HCT116 (cell line): ENCODE measurements around the gene CERS3. TPM values are rescaled to one million over a fixed set of nuclear protein-coding genes. Genes with fewer than 3 reads are reported as not detected.

Experiments
- ATAC-seq: fragments of 200-7000 bp; cut with Tn5 transposase; 2 replicates; pipeline ENCODE4 v1.9.1; 2020; ENCODE audit warnings: mild to moderate bottlenecking, moderate library complexity
- BruUV-seq: library from RNA; stranded (reverse); fragments of 400-500 nt; replicated peaks from 2 replicates; lab custom pipeline; 2021; lab: Mats Ljungman, UMichigan
- CTCF ChIA-PET: fragments of 300-600 bp; sonication (Branson Sonifier 250); formaldehyde crosslinking; loops from one replicate; lab custom pipeline; 2021; ENCODE audit warnings: antibody characterized with exemption; lab: Charles Lee
- POLR2A ChIA-PET: fragments of 300-600, 350-600 bp; sonication (Branson Sonifier 250); formaldehyde crosslinking; loops from one replicate; lab custom pipeline; 2021; ENCODE audit warnings: antibody characterized with exemption; lab: Charles Lee
- RAD21 ChIA-PET, 2 experiments: fragments of 300-600 bp; sonication (Branson Sonifier 250); formaldehyde crosslinking; loops; one replicate each; lab custom pipeline; 2023; ENCODE audit warnings: low total read pairs in 2 of 2; ENCODE audit not compliant: uncharacterized antibody in 2 of 2, unreplicated experiment in 2 of 2, low non-redundant PET in 1 of 2; lab: Charles Lee
- DNase-seq: peaks from one replicate; pipeline ENCODE4 v3.0.0-alpha.2; 2010; ENCODE audit warnings: low read depth, low spot score
- H2AFZ ChIP-seq: fragments of 200-600 bp; shearing (Covaris generic), sonication (generic); 2 replicates; pipeline ENCODE4 v1.6.1; 2017; ENCODE audit warnings: low read depth, mixed run types, mixed read lengths, antibody characterized with exemption, low read length; ENCODE audit not compliant: poor library complexity, severe bottlenecking
- H3K27ac ChIP-seq: 2 replicates; pipeline ENCODE4 v1.5.1; 2012; ENCODE audit warnings: low read depth, low read length
- H3K27me3 ChIP-seq: fragments of 200-600 bp; sonication (generic); 2 replicates; pipeline ENCODE4 v1.6.1; 2016; ENCODE audit warnings: mixed run types, low read length, mixed read lengths; ENCODE audit not compliant: insufficient read depth
- H3K36me3 ChIP-seq, 2 experiments: fragments of 200-500 bp in 1 of 2; fragments of 200-600 bp in 1 of 2; sonication (Bioruptor generic) in 1 of 2; sonication (generic) in 1 of 2; 2 replicates each; pipeline versions ENCODE4 v1.5.1 to v1.6.1; 2014 to 2016; ENCODE audit warnings: low read length in 2 of 2, inconsistent platforms in 1 of 2, mixed read lengths in 1 of 2, mixed run types in 1 of 2; ENCODE audit not compliant: insufficient read depth in 2 of 2, control insufficient read depth in 1 of 2
- H3K4me1 ChIP-seq, 2 experiments: fragments of 200-600 bp in 1 of 2; sonication (generic) in 1 of 2; 2 replicates each; pipeline versions ENCODE4 v1.5.1 to v1.6.1; 2012 to 2017; ENCODE audit warnings: low read length in 2 of 2, inconsistent platforms in 1 of 2, mild to moderate bottlenecking in 1 of 2, mixed read lengths in 1 of 2, mixed run types in 1 of 2, moderate library complexity in 1 of 2; ENCODE audit not compliant: insufficient read depth in 2 of 2, control insufficient read depth in 1 of 2
- H3K4me2 ChIP-seq: fragments of 200-600 bp; sonication (generic); 2 replicates; pipeline ENCODE4 v1.6.1; 2017; ENCODE audit warnings: mixed run types, low read length, mixed read lengths
- H3K4me3 ChIP-seq, 2 experiments: fragments of 200-600 bp in 1 of 2; sonication (generic) in 1 of 2; replicated peaks in 1 of 2; 2 replicates each; pipeline ENCODE4 v1.5.1; 2011 to 2016; ENCODE audit warnings: low read length in 2 of 2, control low read depth in 1 of 2, low read depth in 1 of 2, mild to moderate bottlenecking in 1 of 2, mixed read lengths in 1 of 2, mixed run types in 1 of 2
- H3K79me2 ChIP-seq: fragments of 200-600 bp; sonication (generic); 2 replicates; pipeline ENCODE4 v1.6.1; 2017; ENCODE audit warnings: mild to moderate bottlenecking, mixed run types, low read length, moderate library complexity, mixed read lengths; ENCODE audit not compliant: insufficient read depth
- H3K9ac ChIP-seq: fragments of 200-600 bp; sonication (generic); 2 replicates; pipeline ENCODE4 v1.6.1; 2016; ENCODE audit warnings: low read length, mixed read lengths
- H3K9me2 ChIP-seq: fragments of 200-600 bp; sonication (generic), shearing (Covaris generic); 2 replicates; pipeline ENCODE4 v1.6.1; 2017; ENCODE audit warnings: mixed run types, mild to moderate bottlenecking, moderate library complexity; ENCODE audit not compliant: insufficient read depth
- H3K9me3 ChIP-seq, 2 experiments: fragments of 200-500 bp in 1 of 2; fragments of 200-600 bp in 1 of 2; sonication (Bioruptor generic) in 1 of 2; sonication (generic) in 1 of 2; 2 replicates each; pipeline ENCODE4 v1.6.1; 2014 to 2017; ENCODE audit warnings: low read length in 2 of 2, mixed read lengths in 2 of 2, inconsistent platforms in 1 of 2, low read depth in 1 of 2, mild to moderate bottlenecking in 1 of 2, mixed run types in 1 of 2, moderate library complexity in 1 of 2; ENCODE audit not compliant: control insufficient read depth in 1 of 2, insufficient read depth in 1 of 2
- H4K20me1 ChIP-seq: fragments of 200-600 bp; sonication (generic), shearing (Covaris generic); 2 replicates; pipeline ENCODE4 v1.6.1; 2017; ENCODE audit warnings: mixed run types, mild to moderate bottlenecking, moderate library complexity; ENCODE audit not compliant: insufficient read depth
- CTCF ChIP-seq, 3 experiments: fragments of 200-600 bp in 1 of 3; sonication (generic) in 1 of 3; IDR thresholded peaks in 2 of 3; conservative IDR thresholded peaks in 1 of 3; 2 replicates each; pipeline ENCODE4 v1.5.1; 2012 to 2017; ENCODE audit warnings: low read depth in 2 of 3, low read length in 2 of 3, antibody characterized with exemption in 1 of 3, borderline replicate concordance in 1 of 3, control low read depth in 1 of 3, mild to moderate bottlenecking in 1 of 3, mixed read lengths in 1 of 3, mixed run types in 1 of 3, moderate library complexity in 1 of 3; ENCODE audit not compliant: insufficient read depth in 1 of 3
- EGR1 ChIP-seq: IDR thresholded peaks from 2 replicates; pipeline ENCODE4 v1.6.1; 2012; ENCODE audit warnings: low read depth
- ELF1 ChIP-seq: IDR thresholded peaks from 2 replicates; pipeline ENCODE4 v1.6.1; 2012; ENCODE audit warnings: low read depth, borderline replicate concordance
- EZH2 ChIP-seq: fragments of 200-600 bp; sonication (generic); IDR thresholded peaks from 2 replicates; pipeline ENCODE4 v1.6.1; 2017; ENCODE audit warnings: antibody characterized with exemption, mixed run types
- FOSL1 ChIP-seq: IDR thresholded peaks from 2 replicates; pipeline ENCODE4 v1.6.1; 2012; ENCODE audit warnings: low read depth
- MAX ChIP-seq: IDR thresholded peaks from 2 replicates; pipeline ENCODE4 v1.6.1; 2012
- REST ChIP-seq: IDR thresholded peaks from 2 replicates; pipeline ENCODE4 v1.6.1; 2012; ENCODE audit warnings: low read depth
- SIN3A ChIP-seq: IDR thresholded peaks from 2 replicates; pipeline ENCODE4 v1.6.1; 2012; ENCODE audit warnings: low read depth
- SRF ChIP-seq: IDR thresholded peaks from 2 replicates; pipeline ENCODE4 v1.6.1; 2012; ENCODE audit warnings: low read depth
- TCF7L2 ChIP-seq: IDR thresholded peaks from 2 replicates; pipeline ENCODE4 v1.7.0; 2011; ENCODE audit warnings: borderline replicate concordance, inconsistent platforms; ENCODE audit not compliant: insufficient read depth, insufficient read length; ENCODE audit errors: extremely low read depth
- intact Hi-C: fragments of 100-400 bp; cut with micrococcal nuclease; formaldehyde crosslinking; loops from 2 replicates; pipeline ENCODE4 v1.10.0; 2022
- total RNA-seq: library from RNA; stranded (reverse); gene quantifications from one replicate; pipeline ENCODE4 v1.2.1, GENCODE V29; 2021; ENCODE audit not compliant: unreplicated experiment

The CERS3 gene
- total RNA-seq, 1 experiment from 2014 or later, result not detected

GRCh38 chr15:100484443-100484842 is 44.3 kb downstream of the CERS3 start:
- H3K4me1 ChIP-seq, result no peaks in the 10 kb centered on the region
- no peak overlapping the region for H3K9ac ChIP-seq
- ATAC-seq (no peak), DNase-seq (no peak)
- ChIA-PET CTCF (no interaction called here), POLR2A (no interaction called here), RAD21 (no interaction called here)
- no peaks in the 10 kb centered on the region for H4K20me1 ChIP-seq
- TF ChIP-seq EZH2 (no peak), TCF7L2 (no peak), CTCF (IDR thresholded peaks at IDR 0.05 in 2 of 3, conservative IDR thresholded peaks at IDR 0.05 in 1 of 3; ENCODE audit: borderline replicate concordance in 1 of 3, insufficient read depth in 1 of 3, low read depth in 2 of 3, low read length in 2 of 3) (no peak), SIN3A (no peak), FOSL1 (no peak), MAX (no peak), SRF (no peak), REST (no peak), EGR1 (no peak), ELF1 (no peak)
- H3K9me3 ChIP-seq, result no peaks in the 10 kb centered on the region; a peak in 1 of 4 replicates
- H3K9me2 ChIP-seq, result no peaks in the 10 kb centered on the region
- intact Hi-C loops, result no loop called here
- H3K27me3 ChIP-seq, result no peaks in the 10 kb centered on the region
- H3K4me2 ChIP-seq, result no peak overlapping the region
- no peak overlapping the region for H3K27ac ChIP-seq
- H3K4me3 ChIP-seq, result no peak overlapping the region
- BruUV-seq, result no TSS peak
- H3K79me2 ChIP-seq, result no peaks in the 10 kb centered on the region
- no peaks in the 10 kb centered on the region for H3K36me3 ChIP-seq
- H2AFZ ChIP-seq, result no peak overlapping the region
